GM23338 (cell line): ENCODE measurements around the gene HIVEP3. TPM values are rescaled to one million over a fixed set of nuclear protein-coding genes. Genes with fewer than 3 reads are reported as not detected.

ENCODE experiments used
- ATAC-seq: fragments of 200-7000 bp; cut with Tn5 transposase; 3 replicates; pipeline ENCODE4 v1.9.1; 2020
- DNase-seq: peaks from one replicate; pipeline ENCODE4 v3.0.0-alpha.2; 2015; ENCODE audit warnings: low spot score
- H2AFZ ChIP-seq: fragments of 200-600 bp; sonication (generic); 2 replicates; pipeline ENCODE4 v1.8.0; 2016; ENCODE audit warnings: antibody characterized with exemption, mild to moderate bottlenecking, moderate library complexity
- H3F3A ChIP-seq: fragments of 200-600 bp; sonication (generic); replicated peaks from 2 replicates; pipeline ENCODE4 v1.8.0; 2017; ENCODE audit warnings: antibody characterized with exemption, mixed run types, low read depth
- H3K27ac ChIP-seq: fragments of 200-600 bp; sonication (generic); 2 replicates; pipeline ENCODE4 v1.6.1; 2016; ENCODE audit warnings: low read depth
- H3K27me3 ChIP-seq: fragments of 200-600 bp; sonication (generic); 2 replicates; pipeline ENCODE4 v1.8.0; 2016; ENCODE audit warnings: mild to moderate bottlenecking, mixed run types, moderate library complexity; ENCODE audit not compliant: insufficient read depth
- H3K36me3 ChIP-seq: fragments of 200-600 bp; sonication (generic); 2 replicates; pipeline ENCODE4 v1.8.0; 2016; ENCODE audit warnings: mild to moderate bottlenecking; ENCODE audit not compliant: insufficient read depth
- H3K4me1 ChIP-seq: fragments of 200-600 bp; sonication (generic); 2 replicates; pipeline ENCODE4 v1.8.0; 2016; ENCODE audit warnings: mild to moderate bottlenecking, moderate library complexity; ENCODE audit not compliant: insufficient read depth
- H3K4me2 ChIP-seq: fragments of 200-600 bp; sonication (generic); 2 replicates; pipeline ENCODE4 v1.7.1; 2017; ENCODE audit warnings: mixed run types
- H3K4me3 ChIP-seq: fragments of 200-600 bp; sonication (generic); 2 replicates; pipeline ENCODE4 v1.6.1; 2016; ENCODE audit warnings: mixed run types
- H3K79me2 ChIP-seq: fragments of 200-600 bp; sonication (generic); replicated peaks from 2 replicates; pipeline ENCODE4 v1.8.0; 2017; ENCODE audit warnings: mild to moderate bottlenecking; ENCODE audit not compliant: insufficient read depth
- H3K9me2 ChIP-seq: fragments of 200-600 bp; sonication (generic); 2 replicates; pipeline ENCODE4 v1.8.0; 2017; ENCODE audit not compliant: insufficient read depth
- H4K20me1 ChIP-seq: fragments of 200-600 bp; sonication (generic); replicated peaks from 2 replicates; pipeline ENCODE4 v1.8.0; 2017; ENCODE audit warnings: mild to moderate bottlenecking; ENCODE audit not compliant: insufficient read depth
- H3K27ac Mint-ChIP-seq: 2 replicates; pipeline ENCODE4 v1.8.0; 2020; ENCODE audit warnings: inconsistent platforms, mild to moderate bottlenecking, moderate library complexity, mixed read lengths
- H3K27me3 Mint-ChIP-seq: 3 replicates; pipeline ENCODE4 v1.8.0; 2022; ENCODE audit warnings: low read depth, mild to moderate bottlenecking, moderate library complexity, mixed read lengths, inconsistent platforms; ENCODE audit not compliant: insufficient read depth, poor library complexity
- H3K36me3 Mint-ChIP-seq: 3 replicates; pipeline ENCODE4 v1.8.0; 2021; ENCODE audit warnings: low read depth, mild to moderate bottlenecking, inconsistent platforms, moderate library complexity, mixed read lengths
- H3K4me1 Mint-ChIP-seq: 3 replicates; pipeline ENCODE4 v1.8.0; 2020; ENCODE audit warnings: mild to moderate bottlenecking, inconsistent platforms, mixed read lengths
- H3K4me3 Mint-ChIP-seq: 3 replicates; pipeline ENCODE4 v1.8.0; 2021; ENCODE audit warnings: moderate library complexity, mild to moderate bottlenecking, inconsistent platforms, mixed read lengths
- H3K9me3 Mint-ChIP-seq: 3 replicates; pipeline ENCODE4 v1.8.0; 2020; ENCODE audit warnings: moderate library complexity, mild to moderate bottlenecking, inconsistent platforms, mixed read lengths
- CREB1 ChIP-seq: fragments of 250-450 bp; sonication (Bioruptor Pico); IDR thresholded peaks from 2 replicates; pipeline ENCODE4 v1.5.0; 2020; ENCODE audit warnings: low read depth, mild to moderate bottlenecking, moderate library complexity
- EZH2 ChIP-seq: fragments of 200-600 bp; sonication (generic); IDR thresholded peaks from one replicate; pipeline ENCODE4 v1.8.0; 2017; ENCODE audit warnings: antibody characterized with exemption, mild to moderate bottlenecking, low read depth; ENCODE audit not compliant: unreplicated experiment
- EZH2phosphoT487 ChIP-seq: fragments of 200-600 bp; sonication (generic); IDR thresholded peaks from one replicate; pipeline ENCODE4 v1.8.1; 2018; ENCODE audit warnings: antibody characterized with exemption; ENCODE audit not compliant: unreplicated experiment
- JUNB ChIP-seq: IDR thresholded peaks from one replicate; pipeline ENCODE4 v1.6.1; 2016; ENCODE audit warnings: antibody characterized with exemption; ENCODE audit not compliant: unreplicated experiment
- STAT1 ChIP-seq: IDR thresholded peaks from one replicate; pipeline ENCODE4 v1.6.1; 2016; ENCODE audit warnings: antibody characterized with exemption; ENCODE audit not compliant: unreplicated experiment
- ZNF114 ChIP-seq: fragments of 250-450 bp; sonication (Bioruptor Pico); IDR thresholded peaks from 2 replicates; pipeline ENCODE4 v1.5.0; 2020; ENCODE audit warnings: mild to moderate bottlenecking, moderate library complexity
- ZNF331 ChIP-seq: fragments of 250-450 bp; sonication (Bioruptor Pico); IDR thresholded peaks from 2 replicates; pipeline ENCODE4 v1.5.0; 2020; ENCODE audit warnings: low read depth, mild to moderate bottlenecking, moderate library complexity
- ZNF462 ChIP-seq: fragments of 250-450 bp; sonication (Bioruptor Pico); IDR thresholded peaks from 2 replicates; pipeline ENCODE4 v1.5.0; 2020; ENCODE audit warnings: mild to moderate bottlenecking, moderate library complexity
- polyA plus RNA-seq: library from polyadenylated mRNA; unstranded; fragments of >200 nt; fragmentation: Nextera tagmentation; extraction: Ambion mirVana; gene quantifications from 2 replicates; pipeline ENCODE4 v1.2.1, GENCODE V29; 2016
- total RNA-seq: library from RNA; depleted of rRNA; stranded (reverse); fragments of >200 nt; shearing (Covaris generic); gene quantifications from 2 replicates; pipeline ENCODE4 v1.2.3, GENCODE V29; 2014
- TF ChIP-seq, protein P1 (sequence below), 2 experiments: fragments of 200-600 bp in 1 of 2; sonication (generic) in 1 of 2; conservative IDR thresholded peaks; 2 replicates each; pipeline versions ENCODE4 v1.5.1 to v1.6.1; 2016 to 2017; ENCODE audit warnings: antibody characterized with exemption in 2 of 2, low read depth in 2 of 2, mild to moderate bottlenecking in 2 of 2, moderate library complexity in 1 of 2
- TF ChIP-seq, protein P2 (sequence below): IDR thresholded peaks from 2 replicates; pipeline ENCODE4 v1.6.1; 2016; ENCODE audit warnings: antibody characterized with exemption

Gene HIVEP3
- total and polyA plus RNA-seq, 2 experiments from 2014 or later, result 0.14 to 0.24 TPM

DNA sequence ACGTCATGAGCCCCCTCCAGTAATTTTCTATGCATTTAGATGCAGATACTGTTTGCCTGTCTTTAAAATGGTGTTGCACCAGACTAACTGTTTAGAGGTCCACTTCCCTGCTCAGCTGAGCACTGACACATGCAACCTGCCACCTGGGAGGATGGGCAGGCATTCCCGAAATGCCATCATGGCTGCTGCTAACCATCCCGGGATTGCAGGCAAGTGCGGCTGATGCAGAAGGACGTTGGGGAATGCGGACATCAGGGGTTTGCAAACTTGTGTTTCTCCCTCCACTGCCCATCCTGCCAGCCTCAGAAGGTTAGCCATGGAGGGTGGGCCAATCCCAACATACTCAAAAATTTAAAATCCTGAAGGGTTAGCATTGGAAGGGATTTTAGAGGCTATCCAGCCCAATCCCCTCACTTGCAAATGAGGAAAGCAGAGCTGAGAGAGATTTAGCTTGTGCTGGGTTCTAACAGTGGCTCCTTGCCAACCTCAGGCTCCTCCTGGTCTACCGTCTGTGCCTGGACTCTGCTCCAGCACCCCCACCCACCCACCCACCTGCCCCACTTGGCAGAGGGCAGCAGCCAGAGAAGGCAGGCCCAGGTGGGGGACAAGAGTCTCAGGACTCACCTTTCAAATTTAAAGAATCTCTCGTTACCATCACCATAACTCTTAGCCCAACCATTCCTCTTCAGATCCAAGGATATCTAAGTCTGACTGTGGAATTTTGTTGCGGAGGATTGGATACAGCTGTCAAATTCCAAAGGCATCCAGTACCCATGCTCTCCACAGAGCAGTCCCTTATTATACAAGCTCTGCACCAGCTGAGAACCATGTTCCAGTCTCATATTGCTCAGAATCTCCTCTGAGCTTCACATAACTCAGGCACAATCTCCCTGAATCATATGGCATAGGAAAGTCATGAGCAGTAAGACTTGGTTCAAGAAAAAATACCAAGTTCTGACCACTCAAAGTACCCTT, 34.2 kb downstream of the HIVEP3 start:
- DNase-seq (peak; percentile 24), ATAC-seq (no peak; the same call in 2 of the 3 replicates)
- no peaks in the 10 kb centered on the region for H3K36me3 ChIP-seq
- Mint-ChIP-seq H3K4me3 (no peak overlapping the region), H3K36me3 (no peaks in the 10 kb centered on the region; the same call in 2 of the 3 replicates), H3K9me3 (no peaks in the 10 kb centered on the region; the same call in 2 of the 3 replicates), H3K4me1 (peaks cover 11% of the 10 kb centered on the region), H3K27ac (no peak overlapping the region), H3K27me3 (peaks cover 3% of the 10 kb centered on the region)
- H3K4me1 ChIP-seq, result no peaks in the 10 kb centered on the region
- H3K4me3 ChIP-seq, result no peak overlapping the region
- H4K20me1 ChIP-seq, result no peaks in the 10 kb centered on the region
- H3F3A ChIP-seq, result no peaks in the 10 kb centered on the region
- no peaks in the 10 kb centered on the region for H3K9me2 ChIP-seq
- peak overlapping the region; percentile 47; the same call in 1 of the 2 replicates for H2AFZ ChIP-seq
- H3K4me2 ChIP-seq, result no peak overlapping the region
- H3K27me3 ChIP-seq, result no peaks in the 10 kb centered on the region
- H3K27ac ChIP-seq, result no peak overlapping the region
- no peaks in the 10 kb centered on the region for H3K79me2 ChIP-seq
- TF ChIP-seq ZNF331, result no peak
- TF ChIP-seq EZH2phosphoT487, result no peak
- TF ChIP-seq STAT1, result no peak
- no peak for TF ChIP-seq JUNB
- no peak for TF ChIP-seq CREB1 (CRISPR knock-in tag)
- TF ChIP-seq, protein P1, sequence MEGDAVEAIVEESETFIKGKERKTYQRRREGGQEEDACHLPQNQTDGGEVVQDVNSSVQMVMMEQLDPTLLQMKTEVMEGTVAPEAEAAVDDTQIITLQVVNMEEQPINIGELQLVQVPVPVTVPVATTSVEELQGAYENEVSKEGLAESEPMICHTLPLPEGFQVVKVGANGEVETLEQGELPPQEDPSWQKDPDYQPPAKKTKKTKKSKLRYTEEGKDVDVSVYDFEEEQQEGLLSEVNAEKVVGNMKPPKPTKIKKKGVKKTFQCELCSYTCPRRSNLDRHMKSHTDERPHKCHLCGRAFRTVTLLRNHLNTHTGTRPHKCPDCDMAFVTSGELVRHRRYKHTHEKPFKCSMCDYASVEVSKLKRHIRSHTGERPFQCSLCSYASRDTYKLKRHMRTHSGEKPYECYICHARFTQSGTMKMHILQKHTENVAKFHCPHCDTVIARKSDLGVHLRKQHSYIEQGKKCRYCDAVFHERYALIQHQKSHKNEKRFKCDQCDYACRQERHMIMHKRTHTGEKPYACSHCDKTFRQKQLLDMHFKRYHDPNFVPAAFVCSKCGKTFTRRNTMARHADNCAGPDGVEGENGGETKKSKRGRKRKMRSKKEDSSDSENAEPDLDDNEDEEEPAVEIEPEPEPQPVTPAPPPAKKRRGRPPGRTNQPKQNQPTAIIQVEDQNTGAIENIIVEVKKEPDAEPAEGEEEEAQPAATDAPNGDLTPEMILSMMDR (conservative IDR thresholded peaks at IDR 0.05; ENCODE audit: low read depth in 2 of 2), result no peak
- TF ChIP-seq ZNF114, result no peak

GRCh38 chr1:41883507-41883906, 35.2 kb downstream of the HIVEP3 start:
- H3K79me2 ChIP-seq, result no peaks in the 10 kb centered on the region
- H3K4me1 Mint-ChIP-seq, result peaks cover 19% of the 10 kb centered on the region
- DNase-seq (no peak), ATAC-seq (no peak)
- no peak overlapping the region for H2AFZ ChIP-seq
- H3K27ac ChIP-seq, result no peak overlapping the region
- H3F3A ChIP-seq, result no peaks in the 10 kb centered on the region
- no peaks in the 10 kb centered on the region for H4K20me1 ChIP-seq
- H3K9me2 ChIP-seq, result no peaks in the 10 kb centered on the region
- H3K36me3 Mint-ChIP-seq, result no peaks in the 10 kb centered on the region
- no peaks in the 10 kb centered on the region for H3K36me3 ChIP-seq
- no peak overlapping the region for H3K4me2 ChIP-seq
- no peak overlapping the region for H3K27ac Mint-ChIP-seq
- H3K27me3 Mint-ChIP-seq, result peaks cover 3% of the 10 kb centered on the region
- no peaks in the 10 kb centered on the region; the same call in 2 of the 3 replicates for H3K9me3 Mint-ChIP-seq
- H3K4me1 ChIP-seq, result no peaks in the 10 kb centered on the region; the same call in 1 of the 2 replicates
- no peak overlapping the region for H3K4me3 Mint-ChIP-seq
- H3K27me3 ChIP-seq, result no peaks in the 10 kb centered on the region
- H3K4me3 ChIP-seq, result no peak overlapping the region
- no peak for TF ChIP-seq EZH2
- TF ChIP-seq ZNF462 (CRISPR knock-in tag), result no peak
- TF ChIP-seq, protein P2, sequence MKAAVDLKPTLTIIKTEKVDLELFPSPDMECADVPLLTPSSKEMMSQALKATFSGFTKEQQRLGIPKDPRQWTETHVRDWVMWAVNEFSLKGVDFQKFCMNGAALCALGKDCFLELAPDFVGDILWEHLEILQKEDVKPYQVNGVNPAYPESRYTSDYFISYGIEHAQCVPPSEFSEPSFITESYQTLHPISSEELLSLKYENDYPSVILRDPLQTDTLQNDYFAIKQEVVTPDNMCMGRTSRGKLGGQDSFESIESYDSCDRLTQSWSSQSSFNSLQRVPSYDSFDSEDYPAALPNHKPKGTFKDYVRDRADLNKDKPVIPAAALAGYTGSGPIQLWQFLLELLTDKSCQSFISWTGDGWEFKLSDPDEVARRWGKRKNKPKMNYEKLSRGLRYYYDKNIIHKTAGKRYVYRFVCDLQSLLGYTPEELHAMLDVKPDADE, result no peak
